ENCODE measurements around the gene FUT9. TPM values are rescaled to one million over a fixed set of nuclear protein-coding genes. Genes with fewer than 3 reads are reported as not detected.
A peak's percentile ranks its signal among the peaks of the same experiment; 100 is the strongest.

The FUT9 gene
- total and polyA plus RNA-seq, 2 experiments from 2014 or later: 2.1 to 6.8 TPM

- no peak for TF ChIP-seq REST (IDR thresholded peaks at IDR 0.05; ENCODE audit: unreplicated experiment)
Observed at GRCh38 chr6:96007663-96008062, 8.1 kb upstream of the FUT9 start (continued).

GRCh38 chr6:96013531-96013930, 2.2 kb upstream of the FUT9 start:
- no peak overlapping the region for H2AFZ ChIP-seq
- no peaks in the 10 kb centered on the region for H3K9me2 ChIP-seq (ENCODE audit: insufficient read depth)
- H3K27me3 Mint-ChIP-seq (ENCODE audit: insufficient read depth, low read depth, poor library complexity): peaks cover 3% of the 10 kb centered on the region
- H3K36me3 Mint-ChIP-seq (ENCODE audit: low read depth): no peaks in the 10 kb centered on the region; the same call in 2 of the 3 replicates
- H3K9me3 Mint-ChIP-seq: no peaks in the 10 kb centered on the region
- no peak overlapping the region for H3K4me3 Mint-ChIP-seq
- H3F3A ChIP-seq (replicated peaks; ENCODE audit: low read depth): no peaks in the 10 kb centered on the region
- no peaks in the 10 kb centered on the region for H4K20me1 ChIP-seq (replicated peaks; ENCODE audit: insufficient read depth)
- H3K27ac Mint-ChIP-seq: no peak overlapping the region
- peaks cover 6% of the 10 kb centered on the region; the same call in 1 of the 2 replicates for H3K79me2 ChIP-seq (replicated peaks; ENCODE audit: insufficient read depth)
- ATAC-seq (peak; percentile 3; the same call in 2 of the 3 replicates), DNase-seq (ENCODE audit: low spot score) (peak; percentile 75)
- no peak overlapping the region for H3K27ac ChIP-seq (ENCODE audit: low read depth)
- no peak overlapping the region for H3K4me3 ChIP-seq
- peaks cover 22% of the 10 kb centered on the region for H3K27me3 ChIP-seq (ENCODE audit: insufficient read depth)
- 0 out of 2 replicates have a peak overlapping the region, but pooled peaks have one; percentile 94 for H3K4me2 ChIP-seq
- peaks cover 21% of the 10 kb centered on the region for H3K4me1 ChIP-seq (ENCODE audit: insufficient read depth)
- H3K36me3 ChIP-seq (ENCODE audit: insufficient read depth): no peaks in the 10 kb centered on the region
- H3K4me1 Mint-ChIP-seq: peaks cover 33% of the 10 kb centered on the region
- no peak for TF ChIP-seq EZH2phosphoT487 (IDR thresholded peaks at IDR 0.05; ENCODE audit: unreplicated experiment)
- no peak for TF ChIP-seq CREB1 (CRISPR knock-in tag; IDR thresholded peaks at IDR 0.05; ENCODE audit: low read depth)
- TF ChIP-seq ZNF462 (CRISPR knock-in tag; IDR thresholded peaks at IDR 0.05): no peak
- TF ChIP-seq REST (IDR thresholded peaks at IDR 0.05; ENCODE audit: unreplicated experiment): no peak
- no peak for TF ChIP-seq NANOG (IDR thresholded peaks at IDR 0.05; ENCODE audit: borderline replicate concordance)
- no peak for TF ChIP-seq ETS1 (IDR thresholded peaks at IDR 0.05)
- TF ChIP-seq EZH2 (IDR thresholded peaks at IDR 0.05; ENCODE audit: low read depth, unreplicated experiment): no peak
- no peak for TF ChIP-seq CTCF (conservative IDR thresholded peaks at IDR 0.05; ENCODE audit: low read depth in 2 of 2)

Measured in GM23338 (cell line).